GM12873 (cell line): ENCODE results near the gene JAK1.

Experiments used
- CTCF ChIP-seq: IDR thresholded peaks from 2 replicates; pipeline ENCODE4 v1.5.1; 2012; ENCODE audit warnings: low read depth, mild to moderate bottlenecking, moderate library complexity, low read length, control low read depth; ENCODE audit not compliant: insufficient read depth; ENCODE audit errors: missing control alignments

The JAK1 gene

DNA sequence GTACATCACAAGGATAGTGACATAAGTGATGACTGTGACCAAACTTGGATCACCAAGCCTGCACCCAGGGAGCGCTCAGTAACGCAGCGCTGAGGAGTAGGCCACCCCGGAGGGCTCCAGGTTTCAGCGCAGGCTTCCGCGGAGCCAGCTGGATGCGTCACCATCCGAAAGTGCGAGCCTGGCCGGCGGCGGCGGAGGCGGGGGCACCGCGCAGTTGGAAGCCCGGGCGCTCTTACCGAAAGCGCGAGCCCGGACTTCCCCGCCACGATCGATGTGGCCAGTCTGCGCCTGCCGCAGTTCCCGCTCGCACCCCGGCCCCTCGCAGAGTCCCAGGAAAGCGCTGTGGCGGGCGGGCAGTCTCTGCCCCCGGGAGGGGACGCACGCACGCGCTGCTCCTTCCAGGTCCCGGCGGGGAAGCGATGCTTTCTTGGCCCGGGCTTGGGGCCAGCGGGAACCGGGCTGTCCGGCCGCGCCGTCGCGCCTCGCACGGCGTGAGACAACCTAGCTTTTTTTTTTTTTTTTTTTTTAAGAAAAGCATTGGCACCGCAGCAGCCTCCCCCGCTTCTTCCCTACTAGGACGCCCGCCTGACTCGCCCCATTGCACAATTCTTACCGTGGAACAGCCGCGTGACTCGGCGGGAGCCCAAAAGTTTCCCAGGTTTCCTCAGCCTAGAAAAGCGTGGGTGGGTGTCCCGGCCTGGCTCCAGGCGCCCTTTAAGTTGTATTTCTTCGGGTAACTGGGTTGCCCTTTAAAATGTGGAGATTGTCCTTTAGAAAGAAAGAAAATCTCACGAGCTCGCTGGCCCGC is 36.4 kb upstream of the JAK1 start:
- TF ChIP-seq CTCF = no peak

- TF ChIP-seq CTCF = no peak
Measured at GRCh38 chr1:65002156-65002507, 35.8 kb upstream of the JAK1 start.

DNA sequence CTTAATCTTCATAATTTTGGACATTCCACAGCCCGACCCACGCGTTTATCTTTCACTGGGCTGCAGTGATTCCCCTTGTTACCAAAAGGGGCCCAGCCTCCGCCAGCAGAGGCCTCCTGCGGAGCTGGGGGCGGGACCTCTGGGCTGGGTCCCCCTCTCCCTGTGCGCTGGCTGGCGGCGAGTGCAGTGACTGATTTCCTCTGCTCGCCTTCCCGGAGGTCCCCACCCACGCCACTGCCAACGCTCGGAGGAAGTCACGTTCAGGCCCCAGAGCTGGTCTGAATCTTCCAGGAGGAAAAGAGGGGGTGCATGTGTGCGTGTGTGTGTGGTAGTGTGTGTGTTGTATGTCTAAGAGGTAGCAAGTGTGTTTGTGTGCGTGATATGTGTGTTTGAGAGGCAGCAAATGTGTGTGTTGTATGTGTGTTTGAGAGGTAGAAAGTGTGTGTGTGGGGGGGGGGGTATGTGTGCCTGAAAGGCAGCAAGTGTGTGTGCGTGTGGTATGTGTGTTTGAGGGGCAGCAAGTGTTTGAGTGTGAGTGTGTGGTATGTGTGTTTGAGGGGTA is 35.0 kb upstream of the JAK1 start:
- TF ChIP-seq CTCF = no peak

GRCh38 chr1:64996541-64997257 is 30.4 kb upstream of the JAK1 start:
- no peak for TF ChIP-seq CTCF

DNA sequence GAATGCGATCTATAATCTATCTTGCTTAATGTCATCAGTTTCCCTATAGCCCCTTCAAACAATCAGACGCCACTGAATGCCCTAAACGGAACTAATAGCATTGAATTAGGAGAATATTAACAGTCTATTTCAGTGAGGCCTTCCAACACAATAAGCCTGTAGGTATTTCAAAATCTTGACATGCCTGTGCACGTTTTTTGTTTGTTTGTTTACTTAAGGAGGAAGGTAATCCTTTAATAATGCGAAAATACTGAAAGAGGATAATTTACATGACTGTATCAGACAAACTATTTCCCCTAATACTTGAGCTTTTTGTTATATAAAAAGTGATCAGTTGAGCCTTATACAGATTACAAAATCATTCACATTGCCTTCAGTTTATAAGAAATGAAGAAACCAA is 29.0 kb upstream of the JAK1 start:
- no peak for TF ChIP-seq CTCF

DNA sequence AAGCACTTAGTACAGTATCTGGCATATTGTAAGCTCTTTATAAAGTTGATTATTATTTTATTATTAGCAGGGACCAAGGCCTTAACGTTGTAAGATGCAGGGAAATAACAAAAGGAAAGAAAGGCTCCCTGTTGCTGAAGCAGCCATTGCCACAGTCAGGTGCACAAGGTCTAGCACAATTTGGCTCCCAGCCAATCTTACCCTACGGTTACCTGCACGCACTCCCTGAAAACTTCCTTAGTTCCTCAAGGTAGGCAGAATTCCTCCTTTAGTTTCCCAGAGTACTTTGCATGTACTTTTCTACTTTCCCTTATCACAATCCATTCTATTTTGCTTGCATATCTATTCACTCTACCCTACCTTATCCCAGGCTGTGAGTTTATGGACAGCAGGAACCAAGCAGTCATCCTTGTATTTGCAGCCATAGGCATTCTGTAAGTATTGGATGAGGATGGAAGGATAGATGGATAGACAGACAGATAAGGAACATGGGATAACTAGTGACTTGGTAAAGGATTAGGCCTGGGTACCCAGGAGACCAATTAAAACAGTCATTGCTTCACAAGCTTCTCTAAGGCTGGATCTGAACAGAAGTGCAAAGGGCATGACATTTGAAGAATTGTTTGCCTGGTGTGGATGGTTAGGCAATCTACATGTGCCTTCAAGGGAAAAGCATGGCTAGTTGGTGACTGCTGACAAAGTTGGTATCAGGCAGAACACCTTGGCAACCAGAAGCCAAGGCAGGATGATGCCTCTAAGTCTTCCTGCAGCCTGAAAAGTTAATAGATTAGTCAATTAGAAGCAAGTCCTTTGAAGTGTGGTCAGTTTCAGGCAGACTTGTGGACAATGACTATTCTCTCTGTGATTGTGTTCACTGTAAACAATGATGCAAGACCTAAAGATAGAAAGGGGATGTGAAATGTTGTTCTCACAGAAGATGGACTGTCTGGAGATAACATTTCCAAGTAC is 20.8 kb upstream of the JAK1 start:
- TF ChIP-seq CTCF = no peak
